Spleen (tissue), 7 donors: Measurements from ENCODE around the gene ANKRD17.

ENCODE experiments used
- POLR2A ChIP-seq, 3 donors: fragments of 450-650 bp; IDR thresholded peaks; one replicate each; pipeline ENCODE4 v1.5.1; 2017; ENCODE audit warnings: antibody characterized with exemption in 3 of 3, mild to moderate bottlenecking in 1 of 3
- TF ChIP-seq, protein P1 (sequence below), 11 experiments: fragments of 200-600 bp in 7 of 11; fragments of 450-650 bp in 4 of 11; sonication (generic) in 4 of 11; IDR thresholded peaks in 8 of 11; conservative IDR thresholded peaks in 3 of 11; 1 replicate in 7 of 11; 2 replicates in 4 of 11; pipeline versions ENCODE4 v1.4.0 to v1.8.0; 2016 to 2021; ENCODE audit warnings: antibody characterized with exemption in 11 of 11, inconsistent platforms in 4 of 11, mild to moderate bottlenecking in 1 of 11
- donor health status: DM: no; HTN: no; CAD: no; lungs with moderate emphysema.
- donor health status: DM: no; HTN: no; CAD: no.
- donor health status: DM: no; HTN: no; CAD: no.

DNA sequence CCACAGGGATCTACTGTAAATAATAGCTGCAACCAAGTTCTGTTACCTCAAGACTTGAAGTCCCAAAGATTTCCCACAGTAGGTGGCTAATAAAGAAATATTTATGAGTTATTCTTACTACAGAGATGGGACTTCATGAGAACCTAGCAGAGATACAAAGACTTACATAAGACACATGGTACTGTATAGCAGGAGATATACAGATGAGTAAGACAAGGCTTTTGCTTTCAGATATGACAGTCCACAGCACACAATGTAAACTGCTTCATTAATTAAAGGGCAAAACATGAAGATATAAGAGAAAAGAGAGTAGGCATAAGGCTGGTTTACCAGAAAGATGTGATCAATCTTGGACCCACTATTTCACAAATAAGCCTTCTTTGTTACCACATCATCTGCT, 6.6 kb downstream of the ANKRD17 start:
- TF ChIP-seq, protein P1, sequence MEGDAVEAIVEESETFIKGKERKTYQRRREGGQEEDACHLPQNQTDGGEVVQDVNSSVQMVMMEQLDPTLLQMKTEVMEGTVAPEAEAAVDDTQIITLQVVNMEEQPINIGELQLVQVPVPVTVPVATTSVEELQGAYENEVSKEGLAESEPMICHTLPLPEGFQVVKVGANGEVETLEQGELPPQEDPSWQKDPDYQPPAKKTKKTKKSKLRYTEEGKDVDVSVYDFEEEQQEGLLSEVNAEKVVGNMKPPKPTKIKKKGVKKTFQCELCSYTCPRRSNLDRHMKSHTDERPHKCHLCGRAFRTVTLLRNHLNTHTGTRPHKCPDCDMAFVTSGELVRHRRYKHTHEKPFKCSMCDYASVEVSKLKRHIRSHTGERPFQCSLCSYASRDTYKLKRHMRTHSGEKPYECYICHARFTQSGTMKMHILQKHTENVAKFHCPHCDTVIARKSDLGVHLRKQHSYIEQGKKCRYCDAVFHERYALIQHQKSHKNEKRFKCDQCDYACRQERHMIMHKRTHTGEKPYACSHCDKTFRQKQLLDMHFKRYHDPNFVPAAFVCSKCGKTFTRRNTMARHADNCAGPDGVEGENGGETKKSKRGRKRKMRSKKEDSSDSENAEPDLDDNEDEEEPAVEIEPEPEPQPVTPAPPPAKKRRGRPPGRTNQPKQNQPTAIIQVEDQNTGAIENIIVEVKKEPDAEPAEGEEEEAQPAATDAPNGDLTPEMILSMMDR (IDR thresholded peaks at IDR 0.05 in 8 of 11, conservative IDR thresholded peaks at IDR 0.05 in 3 of 11) = no peak
- TF ChIP-seq POLR2A (IDR thresholded peaks at IDR 0.05) = no peak
